Liver (tissue), 3 donors: ENCODE measurements around the gene SLC4A11.

ENCODE experiments used
- ATF3 ChIP-seq: IDR thresholded peaks from 2 replicates; pipeline ENCODE4 v1.6.1; 2016; ENCODE audit warnings: antibody characterized with exemption
- CTCF ChIP-seq: fragments of 150-350 bp; IDR thresholded peaks from 2 replicates; pipeline ENCODE4 v1.5.1; 2017; ENCODE audit warnings: improper control_type of control experiment, low read depth, low read length; ENCODE audit not compliant: missing input control
- JUND ChIP-seq, 2 donors: IDR thresholded peaks; 2 replicates each; pipeline ENCODE4 v1.6.1; 2016; ENCODE audit warnings: antibody characterized with exemption in 2 of 2
- MAX ChIP-seq: IDR thresholded peaks from 2 replicates; pipeline ENCODE4 v1.6.1; 2016; ENCODE audit warnings: antibody characterized with exemption
- RAD21 ChIP-seq, 2 donors: IDR thresholded peaks; 2 replicates each; pipeline ENCODE4 v1.6.1; 2016; ENCODE audit warnings: antibody characterized with exemption in 2 of 2, mild to moderate bottlenecking in 2 of 2
- SP1 ChIP-seq: IDR thresholded peaks from 2 replicates; pipeline ENCODE4 v1.6.1; 2018; ENCODE audit warnings: antibody characterized with exemption, mild to moderate bottlenecking
- TAF1 ChIP-seq: conservative IDR thresholded peaks from 2 replicates; pipeline ENCODE4 v1.6.1; 2016; ENCODE audit warnings: antibody characterized with exemption, mild to moderate bottlenecking
- YY1 ChIP-seq: IDR thresholded peaks from 2 replicates; pipeline ENCODE4 v1.6.1; 2016; ENCODE audit warnings: antibody characterized with exemption, mild to moderate bottlenecking
- ZBTB33 ChIP-seq: IDR thresholded peaks from 2 replicates; pipeline ENCODE4 v1.6.1; 2016; ENCODE audit warnings: antibody characterized with exemption
- donor health status: healthy.
- donor health status: healthy.

GRCh38 chr20:3194617-3195280 is 44.2 kb downstream of the SLC4A11 start:
- no peak for TF ChIP-seq MAX
- TF ChIP-seq CTCF = no peak
- no peak for TF ChIP-seq ATF3
- TF ChIP-seq TAF1 = no peak
- TF ChIP-seq JUND (IDR thresholded peaks at IDR 0.05) = no peak
- no peak for TF ChIP-seq SP1
- TF ChIP-seq RAD21 (IDR thresholded peaks at IDR 0.05) = no peak
- TF ChIP-seq ZBTB33 = no peak
- no peak for TF ChIP-seq YY1
